Right atrium auricular region (tissue), 2 donors: ENCODE data around the gene TTLL11. TPM values are rescaled to one million over a fixed set of nuclear protein-coding genes. Genes with fewer than 3 reads are reported as not detected.

Experiments used
- DNase-seq: peaks from one replicate; pipeline ENCODE4 v3.0.0-alpha.2; 2019; ENCODE audit warnings: low spot score
- H3K27ac ChIP-seq, 2 donors: fragments of 200-600 bp; sonication (generic); 1 replicate in 1 of 2; 2 replicates in 1 of 2; pipeline ENCODE4 v1.5.1; 2016 to 2019
- H3K27me3 ChIP-seq, 2 donors: fragments of 200-600 bp; sonication (generic); one replicate each; pipeline versions ENCODE4 v1.5.1 to v1.6.0; 2017 to 2019
- H3K36me3 ChIP-seq: fragments of 200-600 bp; sonication (generic); one replicate; pipeline ENCODE4 v1.5.1; 2016
- H3K4me1 ChIP-seq, 2 donors: fragments of 200-600 bp; sonication (generic); one replicate each; pipeline versions ENCODE4 v1.5.1 to v1.6.0; 2017 to 2019
- H3K4me3 ChIP-seq, 2 donors: fragments of 200-600 bp; sonication (generic); 1 replicate in 1 of 2; 2 replicates in 1 of 2; pipeline ENCODE4 v1.5.1; 2017 to 2019; ENCODE audit warnings: mild to moderate bottlenecking in 1 of 2, moderate library complexity in 1 of 2
- H3K9me3 ChIP-seq, 2 donors: fragments of 200-600 bp; sonication (generic); one replicate each; pipeline ENCODE4 v1.5.1; 2019
- CTCF ChIP-seq, 2 donors: fragments of 200-600 bp; sonication (generic); IDR thresholded peaks; one replicate each; pipeline ENCODE4 v1.5.1; 2019; ENCODE audit warnings: antibody characterized with exemption in 2 of 2
- total RNA-seq, 2 donors: library from RNA; depleted of rRNA; stranded (reverse); fragments of >200 nt; gene quantifications; one replicate each; pipeline ENCODE4 v1.1.0, GENCODE V29; 2016

TTLL11 gene
- total RNA-seq, 2 donors from 2014 or later: 5.9 to 7.8 TPM

- H3K4me1 ChIP-seq: no peaks in the 10 kb centered on the region
- no peak overlapping the region for H3K4me3 ChIP-seq
- no peak overlapping the region for H3K27ac ChIP-seq
- TF ChIP-seq CTCF (IDR thresholded peaks at IDR 0.05): no peak
- DNase-seq: no peak
- no peaks in the 10 kb centered on the region for H3K36me3 ChIP-seq
- no peaks in the 10 kb centered on the region for H3K9me3 ChIP-seq
- H3K27me3 ChIP-seq: no peaks in the 10 kb centered on the region
Observed at GRCh38 chr9:121939643-121940042, 153.5 kb downstream of the TTLL11 start.

- Histone ChIP-seq H3K36me3 (no peaks in the 10 kb centered on the region), H3K9me3 (no peaks in the 10 kb centered on the region), H3K4me1 (no peaks in the 10 kb centered on the region), H3K4me3 (no peak overlapping the region), H3K27me3 (no peaks in the 10 kb centered on the region), H3K27ac (no peak overlapping the region)
- DNase-seq: no peak
- TF ChIP-seq CTCF (IDR thresholded peaks at IDR 0.05): no peak
Observed at GRCh38 chr9:121938621-121939020, 154.5 kb downstream of the TTLL11 start.

GRCh38 chr9:121937240-121937639 is 155.9 kb downstream of the TTLL11 start:
- H3K36me3 ChIP-seq: no peaks in the 10 kb centered on the region
- no peaks in the 10 kb centered on the region for H3K9me3 ChIP-seq
- no peaks in the 10 kb centered on the region for H3K27me3 ChIP-seq
- DNase-seq: no peak
- no peak overlapping the region for H3K27ac ChIP-seq
- no peaks in the 10 kb centered on the region for H3K4me1 ChIP-seq
- no peak for TF ChIP-seq CTCF (IDR thresholded peaks at IDR 0.05)
- H3K4me3 ChIP-seq: no peak overlapping the region

GRCh38 chr9:121935739-121936138 is 157.4 kb downstream of the TTLL11 start:
- Histone ChIP-seq H3K4me3 (no peak overlapping the region), H3K36me3 (no peaks in the 10 kb centered on the region), H3K9me3 (no peaks in the 10 kb centered on the region), H3K4me1 (no peaks in the 10 kb centered on the region), H3K27ac (no peak overlapping the region), H3K27me3 (no peaks in the 10 kb centered on the region)
- DNase-seq: no peak
- TF ChIP-seq CTCF (IDR thresholded peaks at IDR 0.05): no peak

GRCh38 chr9:121930956-121931355 is 162.2 kb downstream of the TTLL11 start:
- no peaks in the 10 kb centered on the region for H3K9me3 ChIP-seq
- TF ChIP-seq CTCF (IDR thresholded peaks at IDR 0.05): no peak

More at GRCh38 chr9:121930956-121931355, 162.2 kb downstream of the TTLL11 start:
- Histone ChIP-seq H3K27me3 (no peaks in the 10 kb centered on the region), H3K36me3 (no peaks in the 10 kb centered on the region), H3K4me3 (no peak overlapping the region), H3K4me1 (peaks cover 0 to 9% of the 10 kb centered on the region in 2 donors), H3K27ac (no peak overlapping the region)
- no peak for DNase-seq
